ENCODE data around the gene ARHGAP32.
"Not testable (repeated sequence)": the region's sequence is repeated elsewhere in the genome, so short reads cannot be mapped to it uniquely, and the experiment has no call there.

Gene ARHGAP32

GRCh38 chr11:129018126-129018525 lies 174.0 kb downstream of the ARHGAP32 start:
- Histone ChIP-seq H3K36me3 (no peaks in the 10 kb centered on the region), H3K27ac (no peak overlapping the region), H3K27me3 (ENCODE audit: insufficient read depth, low read depth, severe bottlenecking) (no peaks in the 10 kb centered on the region), H3K4me3 (ENCODE audit: low read depth, low read length) (no peak overlapping the region), H3K9me3 (ENCODE audit: severe bottlenecking) (no peaks in the 10 kb centered on the region)
- no peak for TF ChIP-seq CTCF (IDR thresholded peaks at IDR 0.05; ENCODE audit: low read depth, low read length)
- no peak for DNase-seq

- Histone ChIP-seq H3K36me3 (no peaks in the 10 kb centered on the region), H3K9me3 (ENCODE audit: severe bottlenecking) (no peaks in the 10 kb centered on the region), H3K4me3 (ENCODE audit: low read depth, low read length) (no peak overlapping the region), H3K27ac (no peak overlapping the region), H3K27me3 (ENCODE audit: insufficient read depth, low read depth, severe bottlenecking) (no peaks in the 10 kb centered on the region)
- no peak for TF ChIP-seq CTCF (IDR thresholded peaks at IDR 0.05; ENCODE audit: low read depth, low read length)
- DNase-seq = no peak
These were observed 178.2 kb downstream of the ARHGAP32 start for GRCh38 chr11:129013737-129014475.

GRCh38 chr11:129012880-129013279 lies 179.2 kb downstream of the ARHGAP32 start:
- Histone ChIP-seq H3K4me3 (ENCODE audit: low read depth, low read length) (no peak overlapping the region), H3K27me3 (ENCODE audit: insufficient read depth, low read depth, severe bottlenecking) (no peaks in the 10 kb centered on the region), H3K27ac (no peak overlapping the region), H3K9me3 (ENCODE audit: severe bottlenecking) (no peaks in the 10 kb centered on the region), H3K36me3 (no peaks in the 10 kb centered on the region; the same call in 1 of the 2 replicates)
- DNase-seq = no peak
- no peak for TF ChIP-seq CTCF (IDR thresholded peaks at IDR 0.05; ENCODE audit: low read depth, low read length)

- Histone ChIP-seq H3K9me3 (ENCODE audit: severe bottlenecking) (no peaks in the 10 kb centered on the region), H3K4me3 (ENCODE audit: low read depth, low read length) (no peak overlapping the region), H3K27me3 (ENCODE audit: insufficient read depth, low read depth, severe bottlenecking) (no peaks in the 10 kb centered on the region), H3K27ac (no peak overlapping the region), H3K36me3 (peaks cover 2% of the 10 kb centered on the region; the same call in 1 of the 2 replicates)
- TF ChIP-seq CTCF (IDR thresholded peaks at IDR 0.05; ENCODE audit: low read depth, low read length) = no peak
- no peak for DNase-seq
These were observed 186.0 kb downstream of the ARHGAP32 start for GRCh38 chr11:129006161-129006560.

GRCh38 chr11:128999165-128999564 lies 193.0 kb downstream of the ARHGAP32 start:
- not testable (repeated sequence) for H3K27me3 ChIP-seq (ENCODE audit: insufficient read depth, low read depth, severe bottlenecking); DNase-seq; H3K4me3 ChIP-seq (ENCODE audit: low read depth, low read length); H3K9me3 ChIP-seq (ENCODE audit: severe bottlenecking); H3K27ac ChIP-seq
- peaks cover 10% of the 10 kb centered on the region; the same call in 1 of the 2 replicates for H3K36me3 ChIP-seq

- no peaks in the 10 kb centered on the region; the same call in 1 of the 2 replicates for H3K36me3 ChIP-seq
- H3K4me3 ChIP-seq (ENCODE audit: low read depth, low read length) = no peak overlapping the region
- no peak overlapping the region for H3K27ac ChIP-seq
- H3K9me3 ChIP-seq (ENCODE audit: severe bottlenecking) = no peaks in the 10 kb centered on the region
- TF ChIP-seq CTCF (IDR thresholded peaks at IDR 0.05; ENCODE audit: low read depth, low read length) = no peak
- DNase-seq = no peak
- no peaks in the 10 kb centered on the region for H3K27me3 ChIP-seq (ENCODE audit: insufficient read depth, low read depth, severe bottlenecking)
These were observed 203.7 kb downstream of the ARHGAP32 start for GRCh38 chr11:128988242-128988970.

All from WERI-Rb-1 (cell line).